CD14-positive monocyte (primary cell): ENCODE data around the gene SRCAP. TPM values are rescaled to one million over a fixed set of nuclear protein-coding genes. Genes with fewer than 3 reads are reported as not detected.

Source experiments
- DNase-seq, 3 donors: peaks; one replicate each; pipeline ENCODE4 v3.0.0-alpha.2; 2011 to 2022
- H2AFZ ChIP-seq: 2 replicates; pipeline ENCODE4 v1.6.0; 2012; ENCODE audit warnings: mild to moderate bottlenecking, low read depth, low read length, inconsistent platforms; ENCODE audit not compliant: insufficient read depth, poor library complexity, severe bottlenecking
- H3K27ac ChIP-seq, 2 donors: 1 replicate in 1 of 2; 2 replicates in 1 of 2; pipeline ENCODE4 v1.5.1; 2012 to 2013; ENCODE audit warnings: low read length in 2 of 2, control low read depth in 1 of 2, inconsistent platforms in 1 of 2, low read depth in 1 of 2, mild to moderate bottlenecking in 1 of 2
- H3K27me3 ChIP-seq, 2 donors: one replicate each; pipeline versions ENCODE4 v1.6.0 to v1.6.1; 2011 to 2013; ENCODE audit warnings: low read length in 2 of 2; ENCODE audit not compliant: control insufficient read depth in 2 of 2, insufficient read depth in 2 of 2
- H3K36me3 ChIP-seq, 2 donors: replicated peaks in 1 of 2; 1 replicate in 1 of 2; 2 replicates in 1 of 2; pipeline versions ENCODE4 v1.5.1 to v1.6.1; 2012 to 2013; ENCODE audit warnings: low read length in 2 of 2, control low read depth in 1 of 2, inconsistent platforms in 1 of 2, mild to moderate bottlenecking in 1 of 2; ENCODE audit not compliant: insufficient read depth in 2 of 2, control insufficient read depth in 1 of 2
- H3K4me1 ChIP-seq, 2 donors: 1 replicate in 1 of 2; 2 replicates in 1 of 2; pipeline versions ENCODE4 v1.5.1 to v1.6.1; 2012 to 2013; ENCODE audit warnings: low read length in 2 of 2, control low read depth in 1 of 2, inconsistent platforms in 1 of 2, mild to moderate bottlenecking in 1 of 2, moderate library complexity in 1 of 2; ENCODE audit not compliant: insufficient read depth in 2 of 2, control insufficient read depth in 1 of 2
- H3K4me2 ChIP-seq: replicated peaks from 2 replicates; pipeline ENCODE3; 2012; ENCODE audit warnings: low read length, moderate library complexity, mild to moderate bottlenecking; ENCODE audit not compliant: poor library complexity, severe bottlenecking; ENCODE audit errors: extremely low read depth
- H3K4me3 ChIP-seq, 3 experiments: fragments of 200-600 bp in 1 of 3; sonication (generic) in 1 of 3; replicated peaks in 1 of 3; 1 replicate in 2 of 3; 2 replicates in 1 of 3; pipeline ENCODE4 v1.5.1; 2011 to 2013; ENCODE audit warnings: low read length in 3 of 3, mild to moderate bottlenecking in 3 of 3, control low read depth in 2 of 3, low read depth in 2 of 3, inconsistent platforms in 1 of 3, moderate library complexity in 1 of 3
- H3K79me2 ChIP-seq: 2 replicates; pipeline ENCODE4 v1.6.0; 2012; ENCODE audit warnings: mild to moderate bottlenecking, control low read depth, inconsistent platforms, low read length, moderate library complexity; ENCODE audit not compliant: insufficient read depth
- H3K9ac ChIP-seq: 2 replicates; pipeline ENCODE4 v1.6.0; 2017; ENCODE audit warnings: low read length, mild to moderate bottlenecking; ENCODE audit not compliant: insufficient read depth, poor library complexity, severe bottlenecking
- H3K9me3 ChIP-seq, 2 donors: replicated peaks in 1 of 2; 1 replicate in 1 of 2; 2 replicates in 1 of 2; pipeline versions ENCODE4 v1.5.1 to v1.6.1; 2012 to 2013; ENCODE audit warnings: low read length in 2 of 2, control low read depth in 1 of 2; ENCODE audit not compliant: control insufficient read depth in 1 of 2, insufficient read depth in 1 of 2
- H4K20me1 ChIP-seq: 2 replicates; pipeline ENCODE4 v1.6.0; 2012; ENCODE audit warnings: mild to moderate bottlenecking, low read length, control low read depth, moderate library complexity; ENCODE audit not compliant: insufficient read depth
- H3K27ac Mint-ChIP-seq, 7 donors: one replicate each; pipeline ENCODE4 v1.8.0; 2020; ENCODE audit warnings: mild to moderate bottlenecking in 7 of 7, mixed read lengths in 7 of 7, moderate library complexity in 6 of 7, inconsistent platforms in 2 of 7
- H3K27me3 Mint-ChIP-seq, 3 donors: one replicate each; pipeline ENCODE4 v1.8.0; 2021 to 2022; ENCODE audit warnings: low read depth in 3 of 3, mild to moderate bottlenecking in 3 of 3, mixed read lengths in 3 of 3, moderate library complexity in 3 of 3, inconsistent platforms in 1 of 3
- H3K36me3 Mint-ChIP-seq, 2 donors: one replicate each; pipeline ENCODE4 v1.8.0; 2020; ENCODE audit warnings: mixed read lengths in 2 of 2, inconsistent platforms in 1 of 2, mild to moderate bottlenecking in 1 of 2
- H3K4me1 Mint-ChIP-seq: one replicate; pipeline ENCODE4 v1.8.0; 2020; ENCODE audit warnings: mild to moderate bottlenecking, mixed read lengths
- H3K4me3 Mint-ChIP-seq, 2 donors: one replicate each; pipeline ENCODE4 v1.8.0; 2020; ENCODE audit warnings: mild to moderate bottlenecking in 2 of 2, mixed read lengths in 2 of 2, moderate library complexity in 1 of 2
- H3K9me3 Mint-ChIP-seq, 7 donors: one replicate each; pipeline ENCODE4 v1.8.0; 2020 to 2022; ENCODE audit warnings: mixed read lengths in 7 of 7, mild to moderate bottlenecking in 6 of 7, moderate library complexity in 6 of 7, inconsistent platforms in 2 of 7
- CTCF ChIP-seq: fragments of 200-600 bp; IDR thresholded peaks from one replicate; pipeline ENCODE4 v1.8.0; 2022; ENCODE audit warnings: antibody characterized with exemption, mild to moderate bottlenecking
- WGBS: methylation state at CpG from one replicate; pipeline ENCODE4 v1.1.5; 2013; ENCODE audit warnings: missing lambda C conversion rate; ENCODE audit not compliant: insufficient coverage; 5-methylcytosine and 5-hydroxymethylcytosine counted together
- intact Hi-C, 2 donors: fragments of 100-400 bp; cut with micrococcal nuclease; formaldehyde crosslinking; loops; one replicate each; pipeline versions ENCODE4 v1.15.0 to v1.15.1; 2023
- polyA plus RNA-seq, 3 donors: library from polyadenylated mRNA; depleted of rRNA in 1 of 3; unstranded in 2 of 3; stranded (reverse) in 1 of 3; fragments of 300-500 nt in 2 of 3; fragments of >200 nt in 1 of 3; fragmentation: Illumina TruSeq in 2 of 3; gene quantifications; 1 replicate in 2 of 3; 2 replicates in 1 of 3; pipeline ENCODE4 v1.2.3, GENCODE V29; 2012 to 2021

The SRCAP gene
- polyA plus RNA-seq, 3 donors = 3.0 to 16.0 (median 6.3) TPM

- H3K9me3 Mint-ChIP-seq = no peaks in the 10 kb centered on the region
- Histone ChIP-seq H2AFZ (peak overlapping the region; percentile 90), H3K9ac (peak overlapping the region; percentile 93), H3K4me1 (peaks cover 47 to 54% of the 10 kb centered on the region in 2 donors), H3K9me3 (no peaks in the 10 kb centered on the region), H3K36me3 (peaks cover 51 to 54% of the 10 kb centered on the region in 2 donors), H3K4me3 (peak overlapping the region; percentile 73 to 96 (median 94)), H3K27me3 (no peaks in the 10 kb centered on the region), H3K4me2 (peak overlapping the region; percentile 96), H4K20me1 (peaks cover 17% of the 10 kb centered on the region), H3K27ac (peak overlapping the region; percentile 56 to 98), H3K79me2 (peaks cover 59% of the 10 kb centered on the region)
- 93% methylated on average over 9 of the region's 15 CpGs for WGBS
- peaks cover 49% of the 10 kb centered on the region for H3K4me1 Mint-ChIP-seq
- intact Hi-C loops = loop anchor here in 1 of 2 donors (2.0 to 10.0 kb wide), 4 partner anchors 14 to 162 kb away; partner anchors contain the start of genes FBRS, FBXL19 and PHKG2
- peaks cover 52 to 67% of the 10 kb centered on the region in 2 donors for H3K36me3 Mint-ChIP-seq
- peak overlapping the region; percentile 87 to 93 for H3K4me3 Mint-ChIP-seq
- H3K27ac Mint-ChIP-seq = peak overlapping the region; percentile 91 to 98 (median 95)
- peaks cover 0 to 6% (median 0%) of the 10 kb centered on the region in 3 donors for H3K27me3 Mint-ChIP-seq
- no peak for TF ChIP-seq CTCF
- no peak for DNase-seq
Measured at GRCh38 chr16:30762991-30763725, 64.2 kb downstream of the SRCAP start.

- Histone ChIP-seq H3K27me3 (no peaks in the 10 kb centered on the region), H3K36me3 (peaks cover 60 to 63% of the 10 kb centered on the region in 2 donors), H3K4me3 (no peak overlapping the region), H3K9ac (no peak overlapping the region), H3K27ac (no peak overlapping the region), H3K4me1 (peaks cover 37 to 44% of the 10 kb centered on the region in 2 donors), H2AFZ (no peak overlapping the region), H3K79me2 (peaks cover 59% of the 10 kb centered on the region), H3K9me3 (no peaks in the 10 kb centered on the region), H4K20me1 (peaks cover 21% of the 10 kb centered on the region), H3K4me2 (no peak overlapping the region)
- H3K36me3 Mint-ChIP-seq = peaks cover 60 to 76% of the 10 kb centered on the region in 2 donors
- 99% methylated on average over 9 of the region's 11 CpGs for WGBS
- DNase-seq = no peak
- no peak overlapping the region for H3K4me3 Mint-ChIP-seq
- intact Hi-C loops = loop anchor here in 1 of 2 donors (5.0 to 10.0 kb wide), 3 partner anchors 43 to 161 kb away; partner anchors contain the start of genes FBRS and FBXL19
- H3K27me3 Mint-ChIP-seq = peaks cover 0 to 5% (median 0%) of the 10 kb centered on the region in 3 donors
- peaks cover 39% of the 10 kb centered on the region for H3K4me1 Mint-ChIP-seq
- no peak overlapping the region for H3K27ac Mint-ChIP-seq
- no peak for TF ChIP-seq CTCF
- H3K9me3 Mint-ChIP-seq = no peaks in the 10 kb centered on the region
Measured at GRCh38 chr16:30764086-30764485, 65.1 kb downstream of the SRCAP start.
